Measurements from ENCODE around the gene CACHD1.

Gene CACHD1

GRCh38 chr1:64497088-64497883 is 27.4 kb downstream of the CACHD1 start:
- no peaks in the 10 kb centered on the region for H3K27me3 ChIP-seq (ENCODE audit: low read length)
- H3K9ac ChIP-seq (ENCODE audit: low read length): no peak overlapping the region
- H3K79me2 ChIP-seq (ENCODE audit: insufficient read depth, low read length): no peaks in the 10 kb centered on the region
- H2AFZ ChIP-seq (ENCODE audit: low read depth, low read length, severe bottlenecking): no peak overlapping the region
- no peak overlapping the region for H3K27ac ChIP-seq (ENCODE audit: low read depth, low read length)
- no peaks in the 10 kb centered on the region for H3F3A ChIP-seq (ENCODE audit: insufficient read depth)
- TF ChIP-seq EZH2phosphoT487 (conservative IDR thresholded peaks at IDR 0.05; ENCODE audit: low read length) (no peak), CTCF (IDR thresholded peaks at IDR 0.05; ENCODE audit: insufficient read depth, low read length, poor library complexity, severe bottlenecking) (no peak)
- no peak overlapping the region for H3K4me3 ChIP-seq (ENCODE audit: insufficient read depth, low read length, poor library complexity, severe bottlenecking)
- H3K4me2 ChIP-seq (ENCODE audit: low read depth, low read length, poor library complexity, severe bottlenecking): no peak overlapping the region
- H3K9me3 ChIP-seq (ENCODE audit: insufficient read depth, low read length): no peaks in the 10 kb centered on the region
- H3K36me3 ChIP-seq (ENCODE audit: low read length): no peaks in the 10 kb centered on the region
- no peaks in the 10 kb centered on the region for H3K9me2 ChIP-seq (replicated peaks; ENCODE audit: insufficient read depth, low read length)
- H4K20me1 ChIP-seq (ENCODE audit: low read depth, low read length): no peaks in the 10 kb centered on the region

DNA sequence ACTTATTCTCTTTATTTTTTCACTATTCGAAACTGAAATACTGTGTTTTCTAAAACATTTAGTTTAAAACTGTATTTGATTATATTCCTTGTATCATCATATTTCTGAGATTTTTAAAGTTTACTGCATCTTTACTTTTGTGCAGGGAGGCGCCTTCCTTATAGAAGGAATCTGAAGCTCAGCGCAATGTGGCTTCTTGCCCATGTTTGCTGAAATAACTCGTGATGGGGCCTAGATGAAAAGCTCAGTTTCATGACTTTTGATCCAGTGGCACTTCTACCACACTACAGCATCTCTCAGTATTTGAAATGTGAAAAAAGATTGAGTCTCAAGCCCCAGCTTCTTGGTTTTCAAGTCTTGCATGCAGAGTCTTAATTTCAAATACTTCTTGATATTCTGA is 28.4 kb downstream of the CACHD1 start:
- Histone ChIP-seq H3K4me3 (ENCODE audit: insufficient read depth, low read length, poor library complexity, severe bottlenecking) (no peak overlapping the region), H3F3A (ENCODE audit: insufficient read depth) (no peaks in the 10 kb centered on the region), H3K79me2 (ENCODE audit: insufficient read depth, low read length) (no peaks in the 10 kb centered on the region), H3K9me3 (ENCODE audit: insufficient read depth, low read length) (no peaks in the 10 kb centered on the region), H3K27me3 (ENCODE audit: low read length) (no peaks in the 10 kb centered on the region), H3K4me2 (ENCODE audit: low read depth, low read length, poor library complexity, severe bottlenecking) (no peak overlapping the region), H3K9me2 (replicated peaks; ENCODE audit: insufficient read depth, low read length) (no peaks in the 10 kb centered on the region), H3K9ac (ENCODE audit: low read length) (no peak overlapping the region), H3K36me3 (ENCODE audit: low read length) (no peaks in the 10 kb centered on the region), H4K20me1 (ENCODE audit: low read depth, low read length) (no peaks in the 10 kb centered on the region), H3K27ac (ENCODE audit: low read depth, low read length) (no peak overlapping the region), H2AFZ (ENCODE audit: low read depth, low read length, severe bottlenecking) (no peak overlapping the region)
- TF ChIP-seq CTCF (IDR thresholded peaks at IDR 0.05; ENCODE audit: insufficient read depth, low read length, poor library complexity, severe bottlenecking) (no peak), EZH2phosphoT487 (conservative IDR thresholded peaks at IDR 0.05; ENCODE audit: low read length) (no peak)

DNA sequence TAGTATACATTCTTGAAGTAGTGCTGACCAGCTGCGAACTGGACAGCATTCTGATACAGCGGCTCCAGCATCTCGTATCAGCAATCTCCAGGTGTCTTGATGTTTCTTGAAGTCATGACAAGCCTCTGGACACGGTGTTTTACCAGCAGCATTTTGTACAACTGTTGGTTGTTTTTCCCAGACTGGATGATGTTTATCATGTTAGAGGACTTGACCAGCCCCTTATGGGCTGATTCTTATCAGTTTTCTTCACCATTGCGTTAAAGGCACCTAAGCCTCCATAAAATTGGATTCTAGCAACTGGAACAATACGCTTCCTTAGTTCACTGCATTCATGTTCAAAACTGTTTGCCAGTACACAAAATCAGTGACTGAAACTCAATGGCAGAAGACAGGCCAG is 29.1 kb downstream of the CACHD1 start:
- Histone ChIP-seq H2AFZ (ENCODE audit: low read depth, low read length, severe bottlenecking) (no peak overlapping the region), H3K4me2 (ENCODE audit: low read depth, low read length, poor library complexity, severe bottlenecking) (no peak overlapping the region), H3F3A (ENCODE audit: insufficient read depth) (no peaks in the 10 kb centered on the region), H3K9me2 (replicated peaks; ENCODE audit: insufficient read depth, low read length) (no peaks in the 10 kb centered on the region), H3K9me3 (ENCODE audit: insufficient read depth, low read length) (no peaks in the 10 kb centered on the region), H3K79me2 (ENCODE audit: insufficient read depth, low read length) (no peaks in the 10 kb centered on the region), H3K9ac (ENCODE audit: low read length) (no peak overlapping the region), H3K27me3 (ENCODE audit: low read length) (no peaks in the 10 kb centered on the region), H4K20me1 (ENCODE audit: low read depth, low read length) (no peaks in the 10 kb centered on the region), H3K27ac (ENCODE audit: low read depth, low read length) (no peak overlapping the region), H3K4me3 (ENCODE audit: insufficient read depth, low read length, poor library complexity, severe bottlenecking) (no peak overlapping the region), H3K36me3 (ENCODE audit: low read length) (no peaks in the 10 kb centered on the region)
- TF ChIP-seq EZH2phosphoT487 (conservative IDR thresholded peaks at IDR 0.05; ENCODE audit: low read length) (no peak), CTCF (IDR thresholded peaks at IDR 0.05; ENCODE audit: insufficient read depth, low read length, poor library complexity, severe bottlenecking) (no peak)

Data from SU-DHL-6 (cell line).